SH-SY5Y (cell line): ENCODE measurements around the gene SLC6A5.

Source experiments
- GATA2 ChIP-seq: IDR thresholded peaks from 2 replicates; pipeline ENCODE4 v1.6.1; 2011; ENCODE audit warnings: mild to moderate bottlenecking, low read depth, low read length
- GATA3 ChIP-seq: IDR thresholded peaks from 2 replicates; pipeline ENCODE4 v1.6.1; 2011; ENCODE audit warnings: low read depth, mild to moderate bottlenecking, low read length, moderate library complexity

- TF ChIP-seq GATA3, result no peak
- TF ChIP-seq GATA2, result no peak
These were observed 41.0 kb downstream of the SLC6A5 start for GRCh38 chr11:20640401-20640800.
